Smooth muscle cell (in vitro differentiated cells): ENCODE data around the gene CNGA2. TPM values are rescaled to one million over a fixed set of nuclear protein-coding genes. Genes with fewer than 3 reads are reported as not detected.

Experiments used
- DNase-seq: peaks from one replicate; lab custom pipeline; 2025; ENCODE audit not compliant: unreplicated experiment; lab: John Stamatoyannopoulos, UW
- H2AFZ ChIP-seq: fragments of 200-600 bp; sonication (generic); 2 replicates; pipeline ENCODE4 v1.6.0; 2016; ENCODE audit warnings: antibody characterized with exemption, low read depth, mild to moderate bottlenecking
- H3F3A ChIP-seq: fragments of 200-600 bp; sonication (generic); 2 replicates; pipeline ENCODE4 v1.6.0; 2017; ENCODE audit warnings: antibody characterized with exemption, low read depth
- H3K27ac ChIP-seq: fragments of 200-600 bp; sonication (generic); 2 replicates; pipeline ENCODE4 v1.5.1; 2016; ENCODE audit warnings: low read depth, mild to moderate bottlenecking
- H3K27me3 ChIP-seq: fragments of 200-600 bp; sonication (generic); 2 replicates; pipeline ENCODE4 v1.6.1; 2016; ENCODE audit warnings: low read depth, mild to moderate bottlenecking
- H3K36me3 ChIP-seq: fragments of 200-600 bp; sonication (generic); 2 replicates; pipeline ENCODE4 v1.5.1; 2016; ENCODE audit warnings: low read depth
- H3K4me1 ChIP-seq: fragments of 200-600 bp; sonication (generic); 2 replicates; pipeline ENCODE4 v1.5.1; 2016; ENCODE audit warnings: low read depth
- H3K4me2 ChIP-seq: fragments of 200-600 bp; sonication (generic); 2 replicates; pipeline ENCODE4 v1.6.0; 2016; ENCODE audit warnings: mild to moderate bottlenecking
- H3K4me3 ChIP-seq: fragments of 200-600 bp; sonication (generic); 2 replicates; pipeline ENCODE4 v1.5.1; 2016; ENCODE audit warnings: mild to moderate bottlenecking
- H3K79me2 ChIP-seq: fragments of 200-600 bp; sonication (generic); 2 replicates; pipeline ENCODE4 v1.6.0; 2016; ENCODE audit warnings: low read depth, mild to moderate bottlenecking
- H3K9ac ChIP-seq: fragments of 200-600 bp; sonication (generic); 2 replicates; pipeline ENCODE4 v1.6.0; 2016; ENCODE audit warnings: low read depth
- H3K9me3 ChIP-seq: fragments of 200-600 bp; sonication (generic); replicated peaks from 2 replicates; pipeline ENCODE4 v1.5.1; 2016; ENCODE audit warnings: low read depth
- H4K20me1 ChIP-seq: fragments of 200-600 bp; sonication (generic); 2 replicates; pipeline ENCODE4 v1.6.0; 2016; ENCODE audit warnings: low read depth
- CTCF ChIP-seq: fragments of 200-600 bp; sonication (generic); IDR thresholded peaks from 2 replicates; pipeline ENCODE4 v1.5.1; 2017; ENCODE audit warnings: borderline replicate concordance, mild to moderate bottlenecking, antibody characterized with exemption; ENCODE audit not compliant: insufficient read depth, poor library complexity, severe bottlenecking
- WGBS: methylation state at CpG from one replicate; pipeline ENCODE4 v1.1.7; 2016; ENCODE audit warnings: low lambda C conversion rate; 5-methylcytosine and 5-hydroxymethylcytosine counted together
- polyA plus RNA-seq: library from polyadenylated mRNA; unstranded; fragments of >200 nt; fragmentation: Nextera tagmentation; extraction: Ambion mirVana; gene quantifications from 2 replicates; pipeline ENCODE4 v1.2.1, GENCODE V29; 2016
- total RNA-seq: library from RNA; depleted of rRNA; stranded (reverse); fragments of >200 nt; gene quantifications from 2 replicates; pipeline ENCODE4 v1.2.3, GENCODE V29; 2014

CNGA2 gene
- total and polyA plus RNA-seq, 2 experiments from 2014 or later, result not detected

- Histone ChIP-seq H3K4me1 (no peaks in the 10 kb centered on the region), H3K9me3 (no peaks in the 10 kb centered on the region), H3K79me2 (no peaks in the 10 kb centered on the region), H3K36me3 (no peaks in the 10 kb centered on the region), H3K4me3 (no peak overlapping the region), H4K20me1 (no peaks in the 10 kb centered on the region), H2AFZ (no peak overlapping the region), H3F3A (no peaks in the 10 kb centered on the region), H3K4me2 (no peak overlapping the region), H3K27ac (no peak overlapping the region), H3K27me3 (no peaks in the 10 kb centered on the region), H3K9ac (no peak overlapping the region)
- no peak for DNase-seq
- no peak for TF ChIP-seq CTCF
- WGBS, result 88% methylated on average over 21 of the region's 21 CpGs
These were observed 9.3 kb downstream of the CNGA2 start for GRCh38 chrX:151743651-151744470.

- Histone ChIP-seq H3K27ac (no peak overlapping the region), H3K9ac (no peak overlapping the region), H3K9me3 (no peaks in the 10 kb centered on the region), H3F3A (no peaks in the 10 kb centered on the region), H4K20me1 (no peaks in the 10 kb centered on the region), H3K79me2 (no peaks in the 10 kb centered on the region), H3K4me2 (no peak overlapping the region), H2AFZ (no peak overlapping the region), H3K36me3 (no peaks in the 10 kb centered on the region), H3K4me3 (no peak overlapping the region), H3K27me3 (no peaks in the 10 kb centered on the region), H3K4me1 (no peaks in the 10 kb centered on the region)
- 75% methylated on average over 6 of the region's 6 CpGs for WGBS
- DNase-seq, result no peak
- no peak for TF ChIP-seq CTCF
These were observed 11.1 kb downstream of the CNGA2 start for GRCh38 chrX:151745651-151746050.

DNA sequence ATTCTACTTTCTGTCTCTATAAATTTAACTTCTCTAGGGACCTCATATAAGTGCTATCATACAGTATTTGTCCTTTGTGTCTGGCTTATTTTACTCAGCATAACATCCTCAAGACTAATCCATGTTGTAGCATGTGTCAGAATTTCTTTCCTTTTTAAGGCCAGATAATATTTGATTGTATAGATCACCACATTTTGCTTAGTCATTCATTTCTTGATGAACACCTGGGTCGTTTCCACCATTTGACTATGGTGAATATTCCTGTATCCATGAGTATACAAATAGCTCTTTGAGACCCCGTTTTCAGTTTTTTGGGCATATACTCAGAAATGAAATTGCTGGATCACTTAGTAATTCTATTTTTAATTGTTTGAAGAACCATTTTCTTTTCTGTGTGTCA lies 12.0 kb downstream of the CNGA2 start:
- Histone ChIP-seq H3K27ac (no peak overlapping the region), H3K27me3 (no peaks in the 10 kb centered on the region)
- 64% methylated on average over 2 of the region's 2 CpGs for WGBS

More for the DNA sequence above, 12.0 kb downstream of the CNGA2 start:
- Histone ChIP-seq H3K79me2 (no peaks in the 10 kb centered on the region), H3K4me3 (no peak overlapping the region), H3K4me1 (no peaks in the 10 kb centered on the region), H3K9ac (no peak overlapping the region), H3K4me2 (no peak overlapping the region), H3K36me3 (no peaks in the 10 kb centered on the region), H4K20me1 (no peaks in the 10 kb centered on the region), H3F3A (no peaks in the 10 kb centered on the region), H3K9me3 (no peaks in the 10 kb centered on the region), H2AFZ (no peak overlapping the region)
- no peak for DNase-seq
- no peak for TF ChIP-seq CTCF
